HG02973 (cell line): Measurements from ENCODE around the gene TCEANC2.
A peak's percentile ranks its signal among the peaks of the same experiment; 100 is the strongest.
"Not testable (repeated sequence)": the region's sequence is repeated elsewhere in the genome, so short reads cannot be mapped to it uniquely, and the experiment has no call there.

Experiments
- ATAC-seq: cut with Tn5 transposase; IDR thresholded peaks from one replicate; pipeline ENCODE4 v1.9.1; 2021; ENCODE audit warnings: moderate library complexity; ENCODE audit not compliant: unreplicated experiment

The TCEANC2 gene

DNA sequence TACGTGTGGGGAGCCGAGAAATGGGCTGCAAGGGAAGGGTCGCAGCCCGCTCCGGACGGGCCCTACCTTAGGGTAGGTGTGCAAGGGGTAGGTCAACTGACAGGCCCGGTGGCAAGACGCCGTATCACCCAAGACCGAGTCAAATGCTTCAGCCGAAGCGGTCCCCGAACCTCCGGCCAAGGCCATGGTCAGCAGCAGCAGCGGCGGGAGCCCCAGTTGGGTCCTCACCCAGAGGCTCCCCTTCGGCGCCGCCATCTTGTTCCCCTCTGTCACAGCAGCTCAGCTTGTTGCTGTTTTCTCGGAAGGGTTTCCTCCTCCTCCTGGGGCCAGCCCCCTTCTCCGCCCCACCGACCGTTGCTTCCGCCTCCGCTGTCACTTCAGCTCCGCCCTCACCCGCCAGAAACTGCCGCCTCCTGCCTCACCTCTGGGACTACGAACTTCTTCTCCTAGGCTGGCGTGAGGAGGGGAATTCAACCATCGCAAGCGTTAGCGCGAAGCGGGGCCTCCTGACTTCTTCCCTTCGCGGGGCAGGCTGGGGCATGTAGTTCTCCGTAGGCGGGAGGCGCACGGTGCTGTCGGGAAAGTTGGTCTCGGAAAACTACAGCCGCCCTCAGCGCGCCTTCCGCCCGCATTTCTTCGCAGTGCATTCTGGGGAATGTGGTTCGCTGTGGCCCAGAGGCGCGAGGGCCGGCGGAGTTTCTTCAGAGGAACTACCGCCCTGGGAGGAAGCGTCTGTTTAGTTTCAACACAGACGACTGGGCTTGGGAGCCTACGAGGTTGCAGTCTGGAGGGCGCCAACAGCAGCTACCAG, at the start of gene TCEANC2, which contains the start of gene TMEM59:
Gene TCEANC2 (plus strand): TSS at position 675 of the 811 bp plus-strand sequence. CDS start 815 bp downstream, outside the sequence.
Gene TMEM59 (minus strand): TSS at position 271 of the 811 bp plus-strand sequence. CDS start 16 bp downstream, at position 255.
- peak; percentile 89 for ATAC-seq

DNA sequence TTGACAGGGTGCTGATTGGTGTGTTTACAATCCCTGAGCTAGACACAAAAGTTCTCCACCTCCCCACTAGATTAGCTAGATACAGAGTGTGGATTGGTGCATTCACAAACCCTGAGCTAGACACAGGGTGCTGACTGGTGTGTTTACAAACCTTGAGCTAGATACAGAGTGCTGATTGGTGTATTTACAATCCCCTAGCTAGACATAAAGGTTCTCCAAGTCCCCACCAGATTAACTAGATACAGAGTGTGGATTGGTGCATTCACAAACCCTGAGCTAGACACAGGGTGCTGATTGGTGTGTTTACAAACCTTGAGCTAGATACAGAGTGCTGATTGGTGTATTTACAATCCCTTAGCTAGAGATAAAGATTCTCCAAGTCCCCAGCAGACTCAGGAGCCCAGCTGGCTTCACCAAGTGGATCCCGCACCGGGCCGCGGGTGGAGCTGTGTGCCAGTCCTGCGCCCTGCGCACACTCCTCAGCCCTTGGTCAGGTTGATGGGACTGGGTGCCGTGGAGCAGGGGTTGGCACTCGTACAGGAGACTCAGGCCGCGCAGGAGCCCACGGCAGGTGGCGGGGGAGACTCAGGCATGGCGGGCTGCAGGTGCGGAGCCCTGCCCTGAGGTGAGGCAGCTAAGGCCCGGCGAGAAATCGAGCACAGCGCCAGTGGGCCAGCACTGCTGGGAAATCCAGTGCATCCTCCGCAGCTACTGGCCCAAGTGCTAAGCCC, 49.5 kb upstream of the TCEANC2 start:
- ATAC-seq = not testable (repeated sequence)

DNA sequence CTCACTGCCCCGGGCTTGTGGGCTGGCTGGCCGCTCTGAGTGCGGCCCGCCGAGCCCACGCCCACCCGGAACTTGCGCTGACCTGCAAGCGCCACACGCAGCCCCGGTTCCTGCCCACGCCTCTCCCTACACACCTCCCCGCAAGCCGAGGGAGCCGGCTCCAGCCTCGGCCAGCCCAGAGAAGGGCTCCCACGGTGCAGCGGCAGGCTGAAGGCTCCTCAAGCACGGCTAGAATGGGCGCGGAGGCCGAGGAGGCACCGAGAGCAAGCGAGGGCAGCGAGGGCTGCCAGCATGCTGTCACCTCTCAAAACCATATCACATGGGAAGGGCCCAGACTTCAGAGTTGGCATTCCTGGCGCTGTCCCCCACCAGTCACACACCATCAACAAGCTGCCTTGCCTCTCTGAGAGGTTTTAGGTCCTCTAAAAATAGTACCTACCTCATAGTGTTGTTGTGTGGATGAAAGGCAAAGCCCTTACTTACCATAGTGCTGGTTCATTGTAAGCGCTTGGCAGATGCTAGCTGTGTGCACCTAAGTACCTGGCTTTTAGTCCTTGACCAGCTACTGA, 48.8 kb upstream of the TCEANC2 start:
- ATAC-seq = no peak

DNA sequence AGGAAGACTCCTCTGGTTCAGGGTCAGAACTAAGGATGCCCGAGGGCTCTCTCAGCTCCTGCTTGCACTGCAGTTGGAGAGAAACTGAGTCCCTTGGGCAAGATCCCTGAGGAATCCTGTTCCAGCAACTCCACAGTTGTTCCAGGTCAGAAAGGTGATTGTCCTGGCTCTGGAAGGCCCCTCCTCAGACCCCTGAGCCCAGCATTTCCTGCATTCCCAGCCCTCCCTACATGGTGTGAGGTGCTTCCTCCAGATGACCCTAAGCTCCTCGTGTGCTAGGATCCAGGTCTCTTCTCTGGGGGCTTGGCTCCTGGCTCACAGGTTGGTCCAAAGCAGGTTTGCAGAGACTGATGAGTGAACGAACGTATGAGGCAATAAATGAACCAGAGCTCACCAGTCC, 46.9 kb upstream of the TCEANC2 start:
- ATAC-seq = no peak

DNA sequence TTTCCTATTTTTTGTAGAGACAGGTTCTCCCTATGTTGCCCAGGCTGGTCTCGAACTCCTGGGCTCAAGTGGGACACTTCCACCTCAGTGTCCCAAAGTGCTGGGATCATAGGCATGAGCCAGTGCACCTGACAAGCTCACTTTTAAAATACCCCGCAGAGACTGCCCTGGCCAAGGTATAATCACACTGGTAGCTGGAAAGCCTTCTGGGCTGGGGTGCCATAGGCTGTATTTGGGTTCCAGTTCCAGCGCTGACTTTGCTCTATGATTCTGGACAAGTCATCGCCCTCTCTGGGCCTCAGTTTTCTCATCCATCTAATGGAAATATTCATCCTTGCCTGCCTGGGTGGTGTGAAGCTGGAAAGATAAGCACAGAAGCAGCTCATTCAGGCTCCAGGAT, 45.8 kb upstream of the TCEANC2 start:
- no peak for ATAC-seq

DNA sequence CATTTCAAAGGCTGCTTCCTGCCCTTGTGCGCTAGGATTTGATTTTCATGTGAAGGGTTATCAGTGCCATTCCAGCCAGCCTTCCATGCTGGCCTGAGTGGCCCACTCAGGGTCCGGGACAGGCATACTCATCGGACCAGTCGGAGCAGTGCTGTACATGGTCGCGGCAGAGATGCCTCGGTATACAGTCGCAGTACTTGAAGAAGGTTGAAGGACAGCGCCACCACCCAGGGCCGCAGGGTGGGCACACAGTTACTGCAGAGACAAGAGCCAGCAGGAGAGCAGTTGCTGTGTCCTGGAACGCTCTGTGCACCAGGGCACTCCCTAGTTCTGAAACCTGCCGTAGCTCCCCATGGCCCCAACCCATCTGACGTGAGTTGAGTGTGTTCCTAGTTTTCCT, 44.5 kb upstream of the TCEANC2 start:
- ATAC-seq = no peak

DNA sequence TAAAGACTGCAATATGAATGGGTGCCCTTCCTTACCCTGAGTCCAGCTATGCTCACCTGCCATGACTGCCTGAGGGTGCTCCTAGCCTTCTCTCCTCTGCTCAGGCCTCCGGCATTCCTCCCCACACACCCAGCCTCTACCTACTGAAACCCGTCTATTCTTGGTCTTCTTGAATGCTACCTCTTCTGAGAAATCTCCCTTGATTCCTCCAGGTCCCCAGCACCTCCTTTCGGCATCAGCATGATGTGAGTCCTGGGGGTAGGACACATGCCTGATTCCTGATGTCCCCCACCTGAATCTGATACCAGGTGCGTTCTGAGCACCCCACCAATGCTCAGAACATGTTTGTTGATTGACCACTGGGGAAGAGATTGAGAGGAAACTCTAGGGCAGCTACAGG, 44.0 kb upstream of the TCEANC2 start:
- no peak for ATAC-seq

DNA sequence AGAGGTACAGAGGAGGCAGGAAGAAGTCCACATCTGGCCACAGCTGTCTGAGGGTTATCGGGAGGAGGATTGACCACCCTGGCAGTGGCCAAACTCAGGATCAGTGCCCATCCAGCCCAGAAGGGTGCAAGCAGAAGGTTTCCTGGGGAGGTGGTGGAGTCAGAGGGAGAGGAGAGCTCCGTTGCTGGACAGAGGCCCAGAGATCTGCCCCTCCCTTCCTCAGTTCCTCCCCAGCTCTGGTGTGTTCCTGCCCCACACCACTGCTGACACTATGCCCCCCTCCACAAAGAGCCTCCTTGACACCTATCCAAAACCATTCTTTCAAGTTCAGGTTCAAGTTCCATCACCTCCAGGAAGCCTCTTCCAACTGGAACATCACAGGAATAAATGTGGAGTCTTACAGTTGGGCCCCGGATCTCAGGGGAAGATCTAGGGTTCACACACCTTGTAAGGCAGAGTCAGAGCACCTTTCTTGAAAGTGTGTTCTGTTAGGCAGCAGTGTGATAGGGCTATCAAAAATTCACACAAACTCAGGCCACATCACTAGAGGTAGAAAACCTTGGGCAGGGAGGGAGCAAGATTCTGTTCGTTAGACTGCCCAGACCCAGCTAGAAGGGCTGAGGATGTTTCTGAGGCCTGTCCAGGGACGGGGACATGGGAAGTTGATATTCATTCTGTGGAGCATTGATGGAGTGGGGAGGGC, 42.8 kb upstream of the TCEANC2 start:
- no peak for ATAC-seq

DNA sequence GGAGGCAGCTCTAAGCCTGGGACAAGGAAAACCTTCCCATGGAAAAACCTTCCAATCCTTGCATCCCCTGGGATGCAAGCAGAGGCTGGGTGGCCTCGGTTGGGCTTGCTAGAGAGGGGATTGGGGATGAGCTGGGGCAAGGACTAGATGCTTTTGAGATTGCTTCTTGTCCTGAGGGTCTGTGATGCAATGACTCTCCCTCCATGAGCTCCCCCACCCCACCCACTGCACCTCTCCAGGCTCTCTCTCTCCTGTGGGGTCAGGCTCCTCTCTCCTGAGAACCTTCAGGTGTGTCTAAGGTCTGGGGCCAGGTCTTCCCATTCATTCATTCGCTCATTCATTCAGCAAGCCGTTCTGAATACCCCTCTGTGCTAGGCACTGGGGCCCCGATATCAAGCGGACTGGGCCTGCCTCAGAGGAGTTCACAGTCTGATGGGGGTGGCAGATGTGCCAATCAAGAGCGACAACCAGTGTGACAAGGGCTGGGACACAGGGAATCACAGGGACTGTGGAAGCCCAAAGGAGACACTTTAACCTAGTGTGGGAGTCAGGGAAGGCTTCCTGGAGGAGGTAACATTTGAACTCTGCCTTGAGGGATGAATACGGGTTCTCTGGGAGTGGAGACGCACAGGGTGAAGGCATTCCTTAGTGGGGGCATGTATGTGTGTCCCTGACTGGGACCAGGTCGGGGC, 41.9 kb upstream of the TCEANC2 start:
- no peak for ATAC-seq

DNA sequence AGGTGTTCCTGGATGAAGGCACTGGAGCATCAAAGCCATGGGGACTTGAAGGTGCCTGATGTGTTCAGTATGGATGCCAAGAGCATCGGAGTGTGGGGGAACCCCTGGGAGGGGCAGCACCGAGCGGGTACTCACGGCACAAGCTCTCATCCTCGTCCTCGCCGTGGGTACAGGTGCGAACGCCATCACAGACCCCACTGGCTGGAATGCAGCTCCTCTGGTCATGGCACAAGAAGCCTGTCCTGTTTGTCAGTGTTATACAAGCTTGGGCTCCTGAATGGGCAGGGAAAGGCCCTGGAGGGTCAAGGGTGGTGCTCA, 41.4 kb upstream of the TCEANC2 start:
- no peak for ATAC-seq

DNA sequence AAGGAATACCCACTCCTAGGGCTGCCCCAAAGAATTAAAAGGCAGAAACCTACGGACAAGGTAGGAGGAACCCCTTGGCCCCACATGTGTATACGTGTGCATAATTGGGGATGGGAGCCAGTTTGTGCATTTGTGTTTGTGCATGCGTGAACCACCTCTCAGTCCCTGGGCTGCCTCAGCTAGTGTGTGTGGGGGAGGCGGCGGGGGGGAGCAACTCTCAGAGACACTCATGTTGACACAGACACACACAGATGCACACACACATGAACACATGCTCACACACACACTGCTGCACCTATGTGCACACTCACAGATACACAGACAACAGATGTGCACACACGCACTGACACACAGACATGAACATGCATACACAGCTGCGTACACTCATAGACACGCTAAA, 40.5 kb upstream of the TCEANC2 start:
- ATAC-seq = no peak

DNA sequence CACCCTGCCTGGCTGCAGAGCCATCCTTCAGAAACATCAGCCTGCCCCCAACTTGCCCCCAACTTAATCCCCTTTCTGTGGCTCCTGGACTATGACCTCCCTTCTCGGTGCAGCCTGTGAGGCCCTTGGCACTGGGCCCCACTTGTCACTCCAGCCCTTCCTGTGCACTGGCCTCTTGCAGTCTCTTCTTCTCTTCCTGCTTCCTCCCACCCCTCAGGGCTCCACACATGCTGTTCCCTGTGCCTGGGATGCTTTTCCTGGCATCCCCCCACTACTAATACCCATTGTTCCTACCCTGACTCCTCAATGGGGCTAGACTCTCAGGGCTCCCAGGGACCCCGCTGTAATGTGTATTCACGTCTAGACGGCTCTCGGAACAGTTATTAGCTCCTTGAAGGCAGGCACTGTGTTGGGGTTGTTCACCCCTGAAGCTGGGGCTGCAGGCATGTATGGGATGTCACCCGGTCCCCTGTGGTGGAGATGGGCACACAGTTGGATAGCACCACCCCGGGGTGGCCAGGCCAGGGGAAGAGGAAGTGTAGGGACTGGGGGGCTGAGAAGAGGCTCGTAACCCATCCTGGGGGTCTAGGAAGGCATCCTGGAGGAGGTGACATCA, 39.9 kb upstream of the TCEANC2 start:
- no peak for ATAC-seq

DNA sequence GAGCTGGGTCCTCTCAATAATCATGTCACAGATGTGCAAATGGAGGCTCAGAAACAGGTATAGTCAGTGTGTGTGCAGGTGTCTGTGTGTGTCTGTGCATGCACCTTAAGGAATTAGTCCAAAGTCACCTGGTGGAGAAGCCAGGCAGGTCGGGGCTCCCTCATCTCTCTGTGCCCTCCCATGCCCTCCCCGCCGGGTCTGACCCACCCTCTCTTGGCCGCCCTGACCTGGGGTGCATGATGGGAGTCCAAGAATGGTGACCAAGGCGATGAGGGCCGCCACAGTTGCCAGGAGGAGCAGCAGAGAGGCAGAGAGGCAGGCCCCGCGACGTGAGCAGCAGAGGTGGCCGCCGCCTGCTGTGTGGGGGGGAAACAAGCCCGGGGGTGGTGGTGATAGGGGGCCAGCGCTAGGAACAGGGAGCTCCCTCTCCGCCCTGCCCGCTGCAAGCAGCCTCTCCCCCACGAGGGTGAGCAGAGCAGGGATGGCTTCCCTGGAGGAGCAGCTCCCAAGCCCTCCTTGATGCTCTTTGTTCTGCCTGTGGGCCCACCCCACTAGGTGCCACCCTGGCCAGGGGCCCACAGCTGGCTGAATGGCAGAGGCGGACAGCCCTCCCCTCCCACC, 39.3 kb upstream of the TCEANC2 start:
- no peak for ATAC-seq

DNA sequence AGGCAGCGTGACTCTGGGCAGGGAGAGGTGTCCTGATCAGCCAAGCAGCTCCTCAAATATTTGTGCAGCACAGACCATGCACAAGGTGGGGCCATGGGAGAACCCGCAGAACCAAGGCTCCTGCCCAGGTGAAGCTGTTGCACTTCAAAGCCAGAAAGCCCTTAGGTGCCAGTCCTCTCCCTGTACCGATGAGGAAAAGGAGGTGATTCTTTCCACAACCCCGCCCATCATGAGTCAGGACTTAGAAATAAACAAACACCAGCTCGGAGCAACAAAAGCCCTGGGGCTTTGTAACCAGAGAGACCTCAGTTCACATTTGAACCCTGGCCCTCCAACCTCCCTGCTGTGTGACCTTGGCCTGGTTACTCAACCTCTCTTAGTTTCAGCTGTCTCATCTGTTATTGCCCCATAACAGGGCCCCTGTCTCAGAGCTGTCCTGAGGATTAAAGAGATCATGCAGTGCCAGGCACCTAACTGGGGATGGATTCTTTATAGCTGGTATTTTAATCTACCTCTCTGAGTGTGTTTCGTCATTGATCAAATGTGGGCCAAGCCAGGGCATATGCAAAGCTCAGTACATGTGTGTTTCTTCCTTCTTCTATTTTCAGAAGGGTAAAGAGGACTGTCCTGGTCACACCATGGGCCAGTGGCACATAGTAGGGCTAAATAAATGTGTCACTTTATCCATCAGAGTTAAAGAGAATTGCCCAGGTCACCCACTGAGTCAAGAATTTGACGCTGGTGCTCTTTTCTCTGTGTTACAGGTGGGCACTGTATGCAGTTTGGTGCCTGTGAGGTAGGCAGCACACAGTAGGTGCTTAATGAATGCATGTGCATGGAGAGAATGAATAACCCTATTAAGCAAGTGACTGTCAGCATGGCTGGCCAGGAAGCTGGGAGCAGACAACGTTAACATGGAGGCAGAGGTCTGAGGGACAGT, 36.8 kb upstream of the TCEANC2 start:
- ATAC-seq = no peak

DNA sequence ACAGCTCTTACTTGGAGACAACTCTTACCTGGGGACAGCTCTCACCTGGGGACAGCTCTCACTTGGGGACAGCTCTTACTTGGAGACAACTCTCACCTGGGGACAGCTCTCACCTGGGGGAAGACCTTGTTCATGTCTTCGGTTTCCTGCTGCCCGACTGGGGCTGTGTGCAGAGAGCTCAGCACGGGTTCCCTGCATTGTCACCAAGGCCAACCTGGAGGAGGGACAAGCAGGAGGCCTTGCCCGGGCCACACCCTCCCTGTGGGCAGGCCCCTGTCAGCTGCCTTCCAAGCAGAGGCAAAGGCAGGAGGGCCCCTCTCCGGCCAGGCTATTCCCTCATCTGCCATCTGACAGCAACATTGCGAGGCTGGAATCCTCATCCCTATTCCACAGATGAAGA, 35.4 kb upstream of the TCEANC2 start, which contains the start of gene LDLRAD1:
Gene LDLRAD1 (minus strand): TSS at position 208 of the 400 bp plus-strand sequence. CDS start 74 bp downstream, at position 134.
- no peak for ATAC-seq

DNA sequence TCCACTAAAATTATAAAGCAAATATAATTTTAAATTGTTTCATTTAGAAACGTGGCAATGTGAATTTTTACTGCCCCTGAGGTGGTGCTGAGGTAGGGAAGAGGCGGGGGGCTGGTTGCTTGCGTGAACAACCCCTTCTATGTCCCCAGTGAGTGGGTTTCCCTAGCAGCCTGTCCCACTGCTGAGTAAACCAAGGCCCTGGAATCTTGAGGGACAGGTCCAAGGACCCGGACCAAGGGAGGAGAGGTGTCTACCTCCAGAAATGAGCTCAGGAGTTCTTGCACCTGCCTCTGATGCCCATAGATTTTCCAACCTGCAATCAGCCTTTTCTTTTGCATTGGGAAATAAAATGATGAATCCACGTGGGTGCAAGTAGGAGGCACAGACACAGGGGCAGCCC, 34.8 kb upstream of the TCEANC2 start:
- no peak for ATAC-seq

DNA sequence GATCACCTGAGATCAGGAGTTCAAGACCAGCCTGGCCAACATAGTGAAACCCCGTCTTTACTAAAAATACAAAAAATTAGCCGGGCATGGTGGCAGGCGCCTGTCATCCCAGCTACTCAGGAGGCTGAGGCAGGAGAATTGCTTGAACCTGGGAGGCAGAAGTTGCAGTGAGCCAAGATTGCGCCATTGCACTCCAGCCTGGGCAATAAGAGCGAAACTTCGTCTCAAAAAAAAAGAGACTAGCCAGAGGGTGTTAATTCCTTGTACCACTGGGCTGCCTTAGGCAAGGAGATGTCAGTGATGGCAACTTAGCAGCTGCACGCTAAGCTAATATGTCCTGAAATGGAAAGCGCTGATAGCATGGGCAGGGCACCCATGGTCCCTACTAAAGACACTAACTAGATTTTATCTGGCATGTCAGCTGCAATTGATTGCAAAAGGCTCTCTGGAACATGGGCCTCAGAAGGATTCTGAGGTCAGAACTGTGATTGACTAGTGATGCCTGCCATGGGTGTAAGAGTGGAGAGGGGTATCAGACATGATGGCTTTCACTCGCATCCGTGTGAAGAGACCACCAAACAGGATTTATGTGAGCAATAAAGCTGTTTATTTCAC, 33.7 kb upstream of the TCEANC2 start:
- ATAC-seq = not testable (repeated sequence)

DNA sequence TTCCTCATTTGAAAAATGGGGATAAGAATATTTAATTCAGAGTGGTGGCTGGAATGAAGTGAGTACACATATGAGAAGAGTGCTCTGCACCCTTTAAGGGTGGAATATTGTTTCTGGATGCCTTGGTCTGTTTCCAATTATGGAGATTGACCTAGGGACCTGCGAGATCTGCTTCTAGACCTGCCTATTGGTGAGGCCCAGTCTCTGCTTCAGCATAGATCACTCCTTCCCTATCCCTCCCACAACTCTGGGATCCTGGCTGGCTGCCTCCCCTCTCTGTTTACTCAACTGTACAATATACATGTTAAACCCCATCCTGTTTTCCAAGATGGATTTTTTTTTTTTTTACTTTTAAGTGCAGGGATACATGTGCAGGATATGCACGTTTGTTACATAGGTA, 29.1 kb upstream of the TCEANC2 start:
- no peak for ATAC-seq
